HepG2 (cell line): ENCODE data around the gene STKLD1. TPM values are rescaled to one million over a fixed set of nuclear protein-coding genes. Genes with fewer than 3 reads are reported as not detected.
A peak's percentile ranks its signal among the peaks of the same experiment; 100 is the strongest.

Experiments used
- ATF7-NPFF ChIP-seq: sonication (generic); formaldehyde crosslinking; IDR thresholded peaks from 2 replicates; pipeline ENCODE4 v1.8.1; 2023; ENCODE audit warnings: mild to moderate bottlenecking, low read depth, missing genetic modification reagents, moderate library complexity
- BORCS8-MEF2B ChIP-seq: sonication (generic); formaldehyde crosslinking; IDR thresholded peaks from 2 replicates; pipeline ENCODE4 v1.8.0; 2022; ENCODE audit warnings: mild to moderate bottlenecking, missing genetic modification reagents
- CREB1 ChIP-seq, 2 experiments: fragments of 450-650 bp in 1 of 2; IDR thresholded peaks; 2 replicates each; pipeline ENCODE4 v1.6.1; 2016 to 2017; ENCODE audit warnings: control low read depth in 1 of 2, mild to moderate bottlenecking in 1 of 2, missing compliant biosample characterization in 1 of 2, missing genetic modification characterization in 1 of 2
- DNMT1 ChIP-seq: sonication (generic); formaldehyde crosslinking; IDR thresholded peaks from 2 replicates; pipeline ENCODE4 v1.5.1; 2020; ENCODE audit warnings: mild to moderate bottlenecking, missing genetic modification reagents
- FOXP1 ChIP-seq, 2 experiments: fragments of 450-650 bp in 1 of 2; IDR thresholded peaks; 2 replicates each; pipeline ENCODE4 v1.6.1; 2017 to 2018; ENCODE audit warnings: antibody characterized with exemption in 1 of 2
- HDAC1 ChIP-seq: sonication (generic); formaldehyde crosslinking; IDR thresholded peaks from 2 replicates; pipeline ENCODE4 v1.5.1; 2020; ENCODE audit warnings: mild to moderate bottlenecking, missing genetic modification reagents
- HIVEP1 ChIP-seq: sonication (generic); formaldehyde crosslinking; IDR thresholded peaks from 2 replicates; pipeline ENCODE4 v1.4.0; 2020; ENCODE audit warnings: mild to moderate bottlenecking, missing genetic modification reagents
- HOXA3 ChIP-seq: sonication (generic); formaldehyde crosslinking; IDR thresholded peaks from 2 replicates; pipeline ENCODE4 v1.5.0; 2020; ENCODE audit warnings: missing genetic modification reagents
- HOXD1 ChIP-seq: sonication (generic); formaldehyde crosslinking; IDR thresholded peaks from 2 replicates; pipeline ENCODE4 v1.5.0; 2020; ENCODE audit warnings: missing genetic modification reagents
- ISL2 ChIP-seq: sonication (generic); formaldehyde crosslinking; IDR thresholded peaks from 2 replicates; pipeline ENCODE4 v1.5.0; 2020; ENCODE audit warnings: missing genetic modification reagents
- KAT8 ChIP-seq: IDR thresholded peaks from 2 replicates; pipeline ENCODE4 v1.6.1; 2016; ENCODE audit warnings: missing genetic modification reagents, missing compliant biosample characterization
- KLF12 ChIP-seq: sonication (generic); formaldehyde crosslinking; IDR thresholded peaks from 2 replicates; pipeline ENCODE4 v1.4.0; 2020; ENCODE audit warnings: missing genetic modification reagents, borderline replicate concordance
- KLF9 ChIP-seq: IDR thresholded peaks from 2 replicates; pipeline ENCODE4 v1.6.1; 2016; ENCODE audit warnings: low read depth
- KMT2B ChIP-seq: IDR thresholded peaks from 2 replicates; pipeline ENCODE4 v1.6.1; 2016; ENCODE audit warnings: missing genetic modification reagents, missing compliant biosample characterization
- MTF1 ChIP-seq: sonication (generic); formaldehyde crosslinking; IDR thresholded peaks from 2 replicates; pipeline ENCODE4 v1.5.0; 2020; ENCODE audit warnings: missing genetic modification reagents
- MXI1 ChIP-seq: IDR thresholded peaks from 3 replicates; pipeline ENCODE4 v1.6.1; 2012; ENCODE audit warnings: low read depth, low read length, inconsistent platforms, borderline replicate concordance
- NR3C1 ChIP-seq: sonication (generic); formaldehyde crosslinking; IDR thresholded peaks from 2 replicates; pipeline ENCODE4 v1.4.0; 2020; ENCODE audit warnings: missing genetic modification reagents
- POLR2A ChIP-seq, 2 experiments: IDR thresholded peaks; 2 replicates each; pipeline ENCODE4 v1.6.1; 2011; ENCODE audit warnings: low read depth in 2 of 2, low read length in 2 of 2, mild to moderate bottlenecking in 1 of 2, moderate library complexity in 1 of 2; ENCODE audit not compliant: insufficient read depth in 1 of 2
- REXO4 ChIP-seq: sonication (generic); formaldehyde crosslinking; IDR thresholded peaks from 2 replicates; pipeline ENCODE4 v1.8.0; 2022; ENCODE audit warnings: missing genetic modification reagents, mild to moderate bottlenecking, borderline replicate concordance
- SKI ChIP-seq: fragments of 450-650 bp; IDR thresholded peaks from one replicate; pipeline ENCODE4 v1.6.1; 2018; ENCODE audit warnings: mild to moderate bottlenecking; ENCODE audit not compliant: partially characterized antibody
- ZNF160 ChIP-seq: sonication (generic); formaldehyde crosslinking; IDR thresholded peaks from 2 replicates; pipeline ENCODE4 v1.8.0; 2022; ENCODE audit warnings: mild to moderate bottlenecking, inconsistent platforms, missing genetic modification reagents
- ZNF567 ChIP-seq: sonication (generic); formaldehyde crosslinking; IDR thresholded peaks from 2 replicates; pipeline ENCODE4 v1.8.1; 2023; ENCODE audit warnings: mild to moderate bottlenecking, missing genetic modification reagents, borderline replicate concordance
- ZNF83 ChIP-seq: sonication (generic); formaldehyde crosslinking; IDR thresholded peaks from 2 replicates; pipeline ENCODE4 v1.4.0; 2020; ENCODE audit warnings: missing genetic modification reagents, mild to moderate bottlenecking, borderline replicate concordance
- polyA plus RNA-seq, 8 experiments: library from polyadenylated mRNA; depleted of rRNA in 3 of 8; stranded (reverse) in 7 of 8; unstranded in 1 of 8; fragments of >200 nt; fragmentation: Illumina TruSeq in 4 of 8; extraction: Trizol in 4 of 8; gene quantifications; 2 replicates each; pipeline versions ENCODE4 v1.2.1 to v1.2.3, GENCODE V29; 2011 to 2016; ENCODE audit warnings: low read depth in 4 of 8, missing spikeins in 1 of 8, mixed read lengths in 1 of 8; ENCODE audit not compliant: insufficient read depth in 1 of 8
- total RNA-seq, 5 experiments: library from RNA; depleted of rRNA; stranded (reverse); fragments of >200 nt; fragmentation: Illumina TruSeq; extraction: Trizol; gene quantifications; 2 replicates each; pipeline ENCODE4 v1.2.3, GENCODE V29; 2016; ENCODE audit warnings: low read depth in 1 of 5
- TF ChIP-seq, protein P1 (sequence below): sonication (generic); formaldehyde crosslinking; IDR thresholded peaks from 2 replicates; pipeline ENCODE4 v1.8.1; 2022; ENCODE audit warnings: mild to moderate bottlenecking, missing genetic modification reagents
- TF ChIP-seq, protein P2 (sequence below): sonication (generic); formaldehyde crosslinking; IDR thresholded peaks from 2 replicates; pipeline ENCODE4 v1.4.0; 2020; ENCODE audit warnings: missing genetic modification reagents
- TF ChIP-seq, protein P3 (sequence below): sonication (generic); formaldehyde crosslinking; IDR thresholded peaks from 2 replicates; pipeline ENCODE4 v1.5.0; 2020; ENCODE audit warnings: mild to moderate bottlenecking, missing genetic modification reagents

STKLD1 gene
- total and polyA plus RNA-seq, 2 of the 13 experiments (the other 11 are each of a cell fraction or from before 2014, with no cell fraction given): 1.5 to 2.2 TPM

DNA sequence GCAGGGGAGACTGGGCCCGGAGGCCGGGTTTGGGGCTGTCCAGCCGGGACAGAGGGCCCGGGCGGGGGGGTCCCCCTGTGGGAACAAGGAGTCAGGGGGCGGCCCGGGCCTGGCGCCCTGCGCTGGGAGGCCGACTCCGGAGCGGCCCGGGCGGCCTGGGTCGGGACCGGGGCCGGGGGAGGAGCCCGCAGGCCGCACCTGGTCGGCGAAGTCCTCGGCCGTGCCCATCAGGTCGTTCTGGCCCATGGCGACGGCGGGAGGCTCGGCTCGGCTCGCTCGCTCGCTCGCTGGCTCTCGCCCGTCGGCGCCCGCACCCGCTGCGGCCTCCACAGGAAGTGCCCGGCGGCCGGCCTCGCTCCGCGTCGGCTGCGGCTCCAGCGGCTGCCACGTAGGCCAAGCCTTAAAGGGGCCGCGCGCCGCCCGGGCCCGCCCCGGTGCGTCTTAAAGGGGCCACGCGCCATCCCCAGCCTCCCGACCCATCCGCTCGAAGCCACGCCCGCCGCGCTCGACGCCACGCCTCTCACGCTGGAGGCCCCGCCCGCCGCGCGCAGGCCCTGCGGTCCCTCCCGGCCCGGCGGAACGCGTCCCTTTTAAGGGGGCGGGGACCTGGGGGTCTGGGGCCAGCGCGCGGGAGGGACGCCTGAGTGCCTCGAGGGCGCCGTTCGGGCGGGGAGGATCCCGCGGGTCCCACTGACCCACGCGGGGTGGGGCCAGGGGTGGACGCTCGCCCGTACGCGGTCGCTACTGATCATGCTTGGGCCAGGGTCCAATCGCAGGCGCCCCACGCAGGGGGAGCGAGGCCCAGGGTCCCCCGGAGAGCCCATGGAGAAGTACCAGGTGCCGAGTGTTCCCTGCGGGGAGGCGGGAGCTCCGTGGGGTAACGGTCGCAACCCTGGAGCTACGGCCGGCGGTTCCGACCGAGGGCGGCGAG, at the start of gene STKLD1, which contains the start of gene SURF4 (continued):
- TF ChIP-seq, protein P1, sequence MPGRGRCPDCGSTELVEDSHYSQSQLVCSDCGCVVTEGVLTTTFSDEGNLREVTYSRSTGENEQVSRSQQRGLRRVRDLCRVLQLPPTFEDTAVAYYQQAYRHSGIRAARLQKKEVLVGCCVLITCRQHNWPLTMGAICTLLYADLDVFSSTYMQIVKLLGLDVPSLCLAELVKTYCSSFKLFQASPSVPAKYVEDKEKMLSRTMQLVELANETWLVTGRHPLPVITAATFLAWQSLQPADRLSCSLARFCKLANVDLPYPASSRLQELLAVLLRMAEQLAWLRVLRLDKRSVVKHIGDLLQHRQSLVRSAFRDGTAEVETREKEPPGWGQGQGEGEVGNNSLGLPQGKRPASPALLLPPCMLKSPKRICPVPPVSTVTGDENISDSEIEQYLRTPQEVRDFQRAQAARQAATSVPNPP (CRISPR knock-in tag): peak; percentile 58; the same call in 1 of the 2 replicates
- TF ChIP-seq KMT2B (CRISPR knock-in tag) (0 out of 2 replicates have a peak, but pooled peaks have one; percentile 6), ZNF160 (CRISPR knock-in tag) (no peak), HOXD1 (CRISPR knock-in tag) (peak; percentile 8; the same call in 1 of the 2 replicates), KLF9 (CRISPR knock-in tag) (no peak), MTF1 (0 out of 2 replicates have a peak, but pooled peaks have one; percentile 6), KAT8 (CRISPR knock-in tag) (no peak), HOXA3 (peak; percentile 84), FOXP1 (IDR thresholded peaks at IDR 0.05) (no peak), FOXP1 (CRISPR knock-in tag; IDR thresholded peaks at IDR 0.05) (no peak), HDAC1 (peak; percentile 56), ZNF83 (0 out of 2 replicates have a peak, but pooled peaks have one; percentile 80), HIVEP1 (CRISPR knock-in tag) (peak; percentile 28; the same call in 1 of the 2 replicates), KLF12 (CRISPR knock-in tag) (peak; percentile 66; the same call in 1 of the 2 replicates), SKI (peak; percentile 55), ATF7-NPFF (CRISPR knock-in tag) (peak; percentile 88), BORCS8-MEF2B (CRISPR knock-in tag) (peak; percentile 71; the same call in 1 of the 2 replicates), REXO4 (no peak), DNMT1 (no peak), CREB1 (IDR thresholded peaks at IDR 0.05) (peak; percentile 50; the same call in 1 of the 2 replicates), CREB1 (CRISPR knock-in tag; IDR thresholded peaks at IDR 0.05) (no peak), NR3C1 (CRISPR knock-in tag) (no peak), ISL2 (no peak), MXI1 (peak; percentile 80; the same call in 1 of the 3 replicates), POLR2A (IDR thresholded peaks at IDR 0.05; ENCODE audit: insufficient read depth in 1 of 2, low read depth in 2 of 2, low read length in 2 of 2) (peak; percentile 81 to 82), ZNF567 (CRISPR knock-in tag) (0 out of 2 replicates have a peak, but pooled peaks have one; percentile 64)
- TF ChIP-seq, protein P2, sequence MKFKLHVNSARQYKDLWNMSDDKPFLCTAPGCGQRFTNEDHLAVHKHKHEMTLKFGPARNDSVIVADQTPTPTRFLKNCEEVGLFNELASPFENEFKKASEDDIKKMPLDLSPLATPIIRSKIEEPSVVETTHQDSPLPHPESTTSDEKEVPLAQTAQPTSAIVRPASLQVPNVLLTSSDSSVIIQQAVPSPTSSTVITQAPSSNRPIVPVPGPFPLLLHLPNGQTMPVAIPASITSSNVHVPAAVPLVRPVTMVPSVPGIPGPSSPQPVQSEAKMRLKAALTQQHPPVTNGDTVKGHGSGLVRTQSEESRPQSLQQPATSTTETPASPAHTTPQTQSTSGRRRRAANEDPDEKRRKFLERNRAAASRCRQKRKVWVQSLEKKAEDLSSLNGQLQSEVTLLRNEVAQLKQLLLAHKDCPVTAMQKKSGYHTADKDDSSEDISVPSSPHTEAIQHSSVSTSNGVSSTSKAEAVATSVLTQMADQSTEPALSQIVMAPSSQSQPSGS (CRISPR knock-in tag): 0 out of 2 replicates have a peak, but pooled peaks have one; percentile 11
- TF ChIP-seq, protein P3, sequence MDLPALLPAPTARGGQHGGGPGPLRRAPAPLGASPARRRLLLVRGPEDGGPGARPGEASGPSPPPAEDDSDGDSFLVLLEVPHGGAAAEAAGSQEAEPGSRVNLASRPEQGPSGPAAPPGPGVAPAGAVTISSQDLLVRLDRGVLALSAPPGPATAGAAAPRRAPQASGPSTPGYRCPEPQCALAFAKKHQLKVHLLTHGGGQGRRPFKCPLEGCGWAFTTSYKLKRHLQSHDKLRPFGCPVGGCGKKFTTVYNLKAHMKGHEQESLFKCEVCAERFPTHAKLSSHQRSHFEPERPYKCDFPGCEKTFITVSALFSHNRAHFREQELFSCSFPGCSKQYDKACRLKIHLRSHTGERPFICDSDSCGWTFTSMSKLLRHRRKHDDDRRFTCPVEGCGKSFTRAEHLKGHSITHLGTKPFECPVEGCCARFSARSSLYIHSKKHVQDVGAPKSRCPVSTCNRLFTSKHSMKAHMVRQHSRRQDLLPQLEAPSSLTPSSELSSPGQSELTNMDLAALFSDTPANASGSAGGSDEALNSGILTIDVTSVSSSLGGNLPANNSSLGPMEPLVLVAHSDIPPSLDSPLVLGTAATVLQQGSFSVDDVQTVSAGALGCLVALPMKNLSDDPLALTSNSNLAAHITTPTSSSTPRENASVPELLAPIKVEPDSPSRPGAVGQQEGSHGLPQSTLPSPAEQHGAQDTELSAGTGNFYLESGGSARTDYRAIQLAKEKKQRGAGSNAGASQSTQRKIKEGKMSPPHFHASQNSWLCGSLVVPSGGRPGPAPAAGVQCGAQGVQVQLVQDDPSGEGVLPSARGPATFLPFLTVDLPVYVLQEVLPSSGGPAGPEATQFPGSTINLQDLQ: peak; percentile 60
